Skeletal muscle tissue (tissue), 4 donors: ENCODE measurements around the gene RSPH6A. TPM values are rescaled to one million over a fixed set of nuclear protein-coding genes. Genes with fewer than 3 reads are reported as not detected.

Experiments
- H3K27ac ChIP-seq: one replicate; pipeline ENCODE4 v1.7.0; 2013; ENCODE audit warnings: mild to moderate bottlenecking, low read depth, low read length, inconsistent platforms
- H3K27me3 ChIP-seq, 3 donors: one replicate each; pipeline ENCODE4 v1.7.0; 2013; ENCODE audit warnings: low read length in 3 of 3; ENCODE audit not compliant: control insufficient read depth in 3 of 3, insufficient read depth in 3 of 3
- H3K36me3 ChIP-seq, 3 donors: one replicate each; pipeline ENCODE4 v1.7.0; 2013; ENCODE audit warnings: low read length in 3 of 3; ENCODE audit not compliant: control insufficient read depth in 3 of 3, insufficient read depth in 3 of 3
- H3K4me1 ChIP-seq, 3 donors: one replicate each; pipeline ENCODE4 v1.7.0; 2013; ENCODE audit warnings: low read length in 3 of 3, mild to moderate bottlenecking in 3 of 3; ENCODE audit not compliant: control insufficient read depth in 3 of 3, insufficient read depth in 3 of 3
- H3K4me3 ChIP-seq, 3 donors: one replicate each; pipeline ENCODE4 v1.7.0; 2013; ENCODE audit warnings: low read length in 3 of 3
- H3K9ac ChIP-seq, 3 donors: one replicate each; pipeline ENCODE4 v1.7.0; 2013; ENCODE audit warnings: low read length in 3 of 3, mild to moderate bottlenecking in 3 of 3, moderate library complexity in 2 of 3, low read depth in 1 of 3
- H3K9me3 ChIP-seq, 3 donors: one replicate each; pipeline ENCODE4 v1.7.0; 2013; ENCODE audit warnings: low read length in 3 of 3; ENCODE audit not compliant: control insufficient read depth in 3 of 3
- total RNA-seq: library from RNA; depleted of rRNA; stranded (reverse); fragments of >200 nt; gene quantifications from one replicate; pipeline ENCODE4 v1.2.3, GENCODE V29; 2014
- donor health status: Osteomylitis.

RSPH6A gene
- not detected for total RNA-seq

- peaks cover 0 to 5% (median 0%) of the 10 kb centered on the region in 3 donors for H3K4me1 ChIP-seq
- H3K9me3 ChIP-seq = no peaks in the 10 kb centered on the region
- peaks cover 0 to 4% (median 2%) of the 10 kb centered on the region in 3 donors for H3K27me3 ChIP-seq
- no peak within 1 kb of the TSS for H3K27ac ChIP-seq
- H3K36me3 ChIP-seq = peaks cover 2 to 7% (median 5%) of the 10 kb centered on the region in 3 donors
- peak within 1 kb of the TSS in 1 of 3 donors; percentile 33 for H3K9ac ChIP-seq
- H3K4me3 ChIP-seq = peak within 1 kb of the TSS in 1 of 3 donors; percentile 13
These were observed at the start of gene RSPH6A for GRCh38 chr19:45814851-45815480. TSS of gene RSPH6A (minus strand) at chr19:45815308. CDS start at chr19:45815176, 132 bp downstream.

GRCh38 chr19:45864629-45865082, 49.5 kb upstream of the RSPH6A start:
- H3K36me3 ChIP-seq = peaks cover 0 to 2% (median 2%) of the 10 kb centered on the region in 3 donors

GRCh38 chr19:45863840-45864628, 48.9 kb upstream of the RSPH6A start, which contains the start of gene FOXA3:
TSS of gene FOXA3 (plus strand) at chr19:45864326. CDS start at chr19:45864457, 131 bp downstream.
- peaks cover 7 to 20% (median 14%) of the 10 kb centered on the region in 3 donors for H3K4me1 ChIP-seq
- no peak within 1 kb of the TSS for H3K27ac ChIP-seq
- peaks cover 4 to 20% (median 20%) of the 10 kb centered on the region in 3 donors for H3K27me3 ChIP-seq
- H3K4me3 ChIP-seq = peak within 1 kb of the TSS; percentile 58 to 77 (median 75)
- H3K9me3 ChIP-seq = no peaks in the 10 kb centered on the region
- H3K9ac ChIP-seq = peak within 1 kb of the TSS in 2 of 3 donors; percentile 51 to 62
- H3K36me3 ChIP-seq = peaks cover under 1 to 6% (median 6%) of the 10 kb centered on the region in 3 donors

More at GRCh38 chr19:45864629-45865082, 49.5 kb upstream of the RSPH6A start:
- Histone ChIP-seq H3K9me3 (no peaks in the 10 kb centered on the region), H3K27me3 (peaks cover 4 to 20% (median 20%) of the 10 kb centered on the region in 3 donors), H3K9ac (no peak overlapping the region), H3K4me3 (no peak overlapping the region), H3K4me1 (peaks cover 7 to 20% (median 14%) of the 10 kb centered on the region in 3 donors), H3K27ac (no peak overlapping the region)

- H3K27ac ChIP-seq = no peak overlapping the region
- H3K36me3 ChIP-seq = peaks cover 4 to 10% (median 7%) of the 10 kb centered on the region in 3 donors
- no peaks in the 10 kb centered on the region for H3K9me3 ChIP-seq
- H3K4me3 ChIP-seq = peak overlapping the region; percentile 58 to 77 (median 75)
- peaks cover 7 to 20% (median 14%) of the 10 kb centered on the region in 3 donors for H3K4me1 ChIP-seq
- peaks cover 4 to 20% (median 20%) of the 10 kb centered on the region in 3 donors for H3K27me3 ChIP-seq
- H3K9ac ChIP-seq = peak overlapping the region in 2 of 3 donors; percentile 51 to 62
These were observed 48.3 kb upstream of the RSPH6A start for GRCh38 chr19:45863335-45863839.

GRCh38 chr19:45862564-45863334, 47.6 kb upstream of the RSPH6A start, which contains the start of gene SYMPK:
TSS of gene SYMPK (minus strand) at chr19:45863147. CDS start at chr19:45854495, 8,652 bp downstream.
- Histone ChIP-seq H3K27me3 (peaks cover 4 to 20% (median 20%) of the 10 kb centered on the region in 3 donors), H3K4me1 (peaks cover 7 to 20% (median 14%) of the 10 kb centered on the region in 3 donors), H3K9me3 (no peaks in the 10 kb centered on the region), H3K27ac (peak within 1 kb of the TSS; percentile 80), H3K36me3 (peaks cover 6 to 11% (median 10%) of the 10 kb centered on the region in 3 donors), H3K9ac (peak within 1 kb of the TSS; percentile 92 to 96 (median 93)), H3K4me3 (peak within 1 kb of the TSS; percentile 82 to 96 (median 91))

- Histone ChIP-seq H3K36me3 (peaks cover 6 to 11% (median 10%) of the 10 kb centered on the region in 3 donors), H3K4me1 (peaks cover 7 to 20% (median 14%) of the 10 kb centered on the region in 3 donors), H3K27ac (peak overlapping the region; percentile 80), H3K4me3 (peak overlapping the region; percentile 82 to 96 (median 91)), H3K9ac (peak overlapping the region; percentile 92 to 96 (median 93)), H3K9me3 (no peaks in the 10 kb centered on the region), H3K27me3 (peaks cover 4 to 20% (median 20%) of the 10 kb centered on the region in 3 donors)
These were observed 47.1 kb upstream of the RSPH6A start for GRCh38 chr19:45862271-45862563.

GRCh38 chr19:45860359-45861259, 45.5 kb upstream of the RSPH6A start:
- H3K27me3 ChIP-seq = peaks cover 4 to 19% (median 18%) of the 10 kb centered on the region in 3 donors
- peaks cover 6 to 11% (median 10%) of the 10 kb centered on the region in 3 donors for H3K36me3 ChIP-seq
- H3K4me1 ChIP-seq = peaks cover 7 to 20% (median 14%) of the 10 kb centered on the region in 3 donors
- no peak overlapping the region for H3K4me3 ChIP-seq
- no peak overlapping the region for H3K9ac ChIP-seq
- H3K9me3 ChIP-seq = no peaks in the 10 kb centered on the region
- no peak overlapping the region for H3K27ac ChIP-seq

- Histone ChIP-seq H3K4me1 (no peaks in the 10 kb centered on the region), H3K36me3 (peaks cover 40 to 49% (median 49%) of the 10 kb centered on the region in 3 donors), H3K9ac (no peak overlapping the region)
These were observed 39.2 kb upstream of the RSPH6A start for GRCh38 chr19:45854167-45854778.

More at GRCh38 chr19:45854167-45854778, 39.2 kb upstream of the RSPH6A start:
- Histone ChIP-seq H3K27ac (no peak overlapping the region), H3K4me3 (no peak overlapping the region), H3K27me3 (no peaks in the 10 kb centered on the region), H3K9me3 (no peaks in the 10 kb centered on the region)
